Prostate gland (tissue), 2 donors: ENCODE data around the gene TGM1. TPM values are rescaled to one million over a fixed set of nuclear protein-coding genes. Genes with fewer than 3 reads are reported as not detected.
"Not testable (repeated sequence)": the region's sequence is repeated elsewhere in the genome, so short reads cannot be mapped to it uniquely, and the experiment has no call there.

Source experiments
- DNase-seq: peaks from one replicate; pipeline ENCODE4 v3.0.0-alpha.2; 2019; ENCODE audit warnings: low spot score
- H3K27ac ChIP-seq, 2 donors: fragments of 200-600 bp; sonication (generic); 2 replicates each; pipeline ENCODE4 v1.5.1; 2017 to 2019
- H3K27me3 ChIP-seq: fragments of 200-600 bp; sonication (generic); replicated peaks from 2 replicates; pipeline ENCODE4 v1.5.1; 2019; ENCODE audit not compliant: insufficient read depth
- H3K36me3 ChIP-seq, 2 donors: fragments of 200-600 bp; sonication (generic); 1 replicate in 1 of 2; 2 replicates in 1 of 2; pipeline versions ENCODE4 v1.5.1 to v1.8.1; 2017 to 2019
- H3K4me1 ChIP-seq: fragments of 200-600 bp; sonication (generic); replicated peaks from 2 replicates; pipeline ENCODE4 v1.5.1; 2019
- H3K4me3 ChIP-seq, 2 donors: fragments of 200-600 bp; sonication (generic); 2 replicates each; pipeline ENCODE4 v1.5.1; 2017 to 2019
- H3K9me3 ChIP-seq: fragments of 200-600 bp; sonication (generic); 2 replicates; pipeline ENCODE4 v1.5.1; 2017
- CTCF ChIP-seq, 4 experiments: fragments of 200-600 bp in 2 of 4; fragments of 450-650 bp in 2 of 4; sonication (generic) in 2 of 4; IDR thresholded peaks; 1 replicate in 3 of 4; 2 replicates in 1 of 4; pipeline ENCODE4 v1.5.1; 2016 to 2019; ENCODE audit warnings: antibody characterized with exemption in 4 of 4, mild to moderate bottlenecking in 2 of 4, moderate library complexity in 2 of 4
- POLR2A ChIP-seq: fragments of 450-650 bp; IDR thresholded peaks from one replicate; pipeline ENCODE4 v1.6.1; 2016; ENCODE audit warnings: antibody characterized with exemption, mild to moderate bottlenecking
- POLR2AphosphoS5 ChIP-seq: sonication (generic); formaldehyde crosslinking; IDR thresholded peaks from one replicate; pipeline ENCODE4 v1.6.1; 2017; ENCODE audit warnings: antibody characterized with exemption
- WGBS: methylation state at CpG from one replicate; pipeline ENCODE4 v1.1.5; 2018; 5-methylcytosine and 5-hydroxymethylcytosine counted together
- intact Hi-C: fragments of 100-400 bp; cut with DNase I; formaldehyde crosslinking; loops from one replicate; pipeline ENCODE4 v1.14.2; 2022
- total RNA-seq, 2 donors: library from RNA; depleted of rRNA; stranded (reverse); fragments of >200 nt; gene quantifications; one replicate each; pipeline ENCODE4 v1.1.0, GENCODE V29; 2016

TGM1 gene
- total RNA-seq, 2 donors from 2014 or later: 6.6 to 11.4 TPM

DNA sequence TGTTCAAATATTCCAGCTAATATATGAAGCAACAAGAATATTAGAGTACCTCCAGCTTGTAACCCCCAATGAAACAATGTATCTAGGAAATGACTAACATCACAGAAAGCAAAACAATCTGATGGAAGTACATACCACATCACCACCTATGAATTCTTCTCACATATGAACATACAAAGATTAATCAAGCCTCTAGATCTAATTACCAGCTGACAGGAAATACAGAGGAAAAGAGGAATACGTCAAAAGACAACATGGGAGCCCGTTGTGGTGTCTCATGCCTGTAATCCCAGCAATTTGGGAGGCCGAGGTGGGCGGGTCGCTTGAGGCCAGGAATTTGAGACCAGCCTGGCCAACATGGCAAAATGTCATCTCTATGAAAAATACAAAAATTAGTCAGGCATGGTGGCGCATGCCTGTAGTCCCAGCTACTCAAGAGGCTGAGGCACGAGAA lies 38.3 kb downstream of the TGM1 start:
- no peak overlapping the region for H3K4me3 ChIP-seq
- WGBS: 88% methylated on average over 7 of the region's 7 CpGs
- intact Hi-C loops: no loop called here
- H3K27me3 ChIP-seq: no peaks in the 10 kb centered on the region
- H3K4me1 ChIP-seq: no peaks in the 10 kb centered on the region
- H3K27ac ChIP-seq: no peak overlapping the region
- TF ChIP-seq CTCF (IDR thresholded peaks at IDR 0.05) (no peak), POLR2A (no peak), POLR2AphosphoS5 (no peak)
- H3K36me3 ChIP-seq: no peaks in the 10 kb centered on the region
- DNase-seq: no peak
- no peaks in the 10 kb centered on the region for H3K9me3 ChIP-seq

DNA sequence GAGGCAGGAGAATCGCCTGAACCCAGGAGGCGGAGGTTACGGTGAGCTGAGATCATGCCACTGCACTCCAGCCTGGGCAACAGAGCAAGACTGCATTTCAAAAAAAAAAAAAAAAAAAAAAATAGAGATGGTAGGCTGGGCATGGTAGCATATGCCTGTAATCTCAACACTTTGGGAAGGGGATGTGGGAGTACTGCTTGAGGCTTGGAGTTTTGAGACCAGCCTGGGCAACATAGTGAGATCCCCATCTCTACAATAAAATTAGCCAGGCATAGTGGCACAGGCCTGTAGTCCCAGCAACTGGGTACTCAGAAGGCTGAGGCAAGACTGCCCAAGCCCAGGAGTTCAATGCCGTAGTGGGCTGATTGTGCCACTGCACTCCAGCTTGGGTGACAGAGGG lies 40.0 kb downstream of the TGM1 start:
- H3K27me3 ChIP-seq, DNase-seq, intact Hi-C loops, H3K27ac ChIP-seq, H3K4me3 ChIP-seq, H3K4me1 ChIP-seq, H3K36me3 ChIP-seq, H3K9me3 ChIP-seq: not testable (repeated sequence)
- 98% methylated on average over 4 of the region's 4 CpGs for WGBS

- Histone ChIP-seq H3K27me3 (no peaks in the 10 kb centered on the region), H3K4me3 (no peak overlapping the region), H3K9me3 (no peaks in the 10 kb centered on the region), H3K4me1 (no peaks in the 10 kb centered on the region), H3K27ac (no peak overlapping the region), H3K36me3 (no peaks in the 10 kb centered on the region)
- DNase-seq: no peak
- 62% methylated on average over 3 of the region's 3 CpGs for WGBS
- TF ChIP-seq POLR2A: no peak
- no peak for TF ChIP-seq POLR2AphosphoS5
- TF ChIP-seq CTCF (IDR thresholded peaks at IDR 0.05): no peak
- intact Hi-C loops: no loop called here
Measured at GRCh38 chr14:24219521-24219920, 43.5 kb downstream of the TGM1 start.

- intact Hi-C loops: no loop called here
- WGBS: 91% methylated on average over 4 of the region's 4 CpGs
- H3K4me1 ChIP-seq: no peaks in the 10 kb centered on the region
- no peaks in the 10 kb centered on the region for H3K9me3 ChIP-seq
- H3K27ac ChIP-seq: no peak overlapping the region
- no peak for TF ChIP-seq CTCF (IDR thresholded peaks at IDR 0.05)
- no peak for TF ChIP-seq POLR2AphosphoS5
- no peak for TF ChIP-seq POLR2A
- no peak overlapping the region for H3K4me3 ChIP-seq
- H3K27me3 ChIP-seq: no peaks in the 10 kb centered on the region
- no peaks in the 10 kb centered on the region for H3K36me3 ChIP-seq
- DNase-seq: no peak
Measured at GRCh38 chr14:24219080-24219479, 43.9 kb downstream of the TGM1 start.

DNA sequence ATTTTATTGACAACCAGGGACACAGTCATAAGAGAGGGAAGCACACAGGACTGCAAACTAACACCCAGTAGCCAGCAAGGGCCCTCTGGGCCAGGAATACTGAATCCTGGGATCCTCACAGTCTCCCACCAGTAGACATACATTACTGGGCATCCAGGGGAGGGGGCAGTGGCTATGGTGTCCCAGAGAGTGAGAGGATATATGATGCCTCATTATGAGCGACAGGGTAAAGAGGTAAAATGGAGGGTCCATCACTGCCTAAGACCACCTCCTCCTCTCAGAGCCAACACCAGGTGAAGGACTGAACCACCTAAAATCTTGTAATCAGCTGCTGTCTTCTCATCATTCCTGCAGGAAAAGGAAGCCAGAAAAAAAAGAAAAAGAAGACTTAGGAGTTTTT lies 46.1 kb downstream of the TGM1 start:
- H3K36me3 ChIP-seq, H3K27ac ChIP-seq, H3K9me3 ChIP-seq, H3K4me3 ChIP-seq, H3K27me3 ChIP-seq, DNase-seq, intact Hi-C loops, H3K4me1 ChIP-seq: not testable (repeated sequence)
- 95% methylated on average over 1 of the region's 1 CpG for WGBS

GRCh38 chr14:24216345-24216699 lies 46.7 kb downstream of the TGM1 start:
- intact Hi-C loops: no loop called here
- H3K4me3 ChIP-seq: no peak overlapping the region
- DNase-seq: no peak
- peak overlapping the region; percentile 83 to 88 for H3K27ac ChIP-seq
- 86% methylated on average over 2 of the region's 2 CpGs for WGBS
- no peaks in the 10 kb centered on the region for H3K4me1 ChIP-seq
- TF ChIP-seq POLR2AphosphoS5: no peak
- TF ChIP-seq POLR2A: no peak
- TF ChIP-seq CTCF (IDR thresholded peaks at IDR 0.05): no peak
- H3K9me3 ChIP-seq: no peaks in the 10 kb centered on the region
- no peaks in the 10 kb centered on the region for H3K36me3 ChIP-seq
- H3K27me3 ChIP-seq: no peaks in the 10 kb centered on the region
